B cell (primary cell): ENCODE results near the gene CDKN1B.

Experiments
- EZH2 ChIP-seq: IDR thresholded peaks from 2 replicates; pipeline ENCODE4 v1.6.1; 2012; ENCODE audit warnings: borderline replicate concordance, low read depth, mild to moderate bottlenecking, moderate library complexity, low read length; ENCODE audit not compliant: insufficient read depth, poor library complexity, severe bottlenecking
- TF ChIP-seq, protein P1 (sequence below): fragments of 200-600 bp; IDR thresholded peaks from one replicate; pipeline ENCODE4 v1.8.0; 2022; ENCODE audit warnings: antibody characterized with exemption, mild to moderate bottlenecking

DNA sequence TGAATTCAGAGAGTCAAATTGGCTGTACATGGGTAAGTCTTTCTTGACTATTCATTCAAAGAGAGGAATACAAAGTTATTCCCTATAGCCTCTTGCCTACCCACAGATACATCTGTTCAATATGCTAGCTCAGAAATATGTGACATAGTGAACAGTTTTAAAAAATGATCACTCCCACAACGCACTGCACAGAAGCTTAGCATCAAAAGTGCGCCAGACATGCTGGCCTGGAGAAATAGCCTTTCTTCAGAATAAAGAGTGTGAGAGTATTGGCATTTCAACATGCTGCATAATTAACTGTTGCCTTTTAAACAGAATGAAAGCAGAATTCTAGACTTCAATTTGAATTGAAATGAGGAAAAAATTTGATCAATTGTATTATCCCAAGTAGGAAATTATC is 48.1 kb upstream of the CDKN1B start:
- TF ChIP-seq, protein P1, sequence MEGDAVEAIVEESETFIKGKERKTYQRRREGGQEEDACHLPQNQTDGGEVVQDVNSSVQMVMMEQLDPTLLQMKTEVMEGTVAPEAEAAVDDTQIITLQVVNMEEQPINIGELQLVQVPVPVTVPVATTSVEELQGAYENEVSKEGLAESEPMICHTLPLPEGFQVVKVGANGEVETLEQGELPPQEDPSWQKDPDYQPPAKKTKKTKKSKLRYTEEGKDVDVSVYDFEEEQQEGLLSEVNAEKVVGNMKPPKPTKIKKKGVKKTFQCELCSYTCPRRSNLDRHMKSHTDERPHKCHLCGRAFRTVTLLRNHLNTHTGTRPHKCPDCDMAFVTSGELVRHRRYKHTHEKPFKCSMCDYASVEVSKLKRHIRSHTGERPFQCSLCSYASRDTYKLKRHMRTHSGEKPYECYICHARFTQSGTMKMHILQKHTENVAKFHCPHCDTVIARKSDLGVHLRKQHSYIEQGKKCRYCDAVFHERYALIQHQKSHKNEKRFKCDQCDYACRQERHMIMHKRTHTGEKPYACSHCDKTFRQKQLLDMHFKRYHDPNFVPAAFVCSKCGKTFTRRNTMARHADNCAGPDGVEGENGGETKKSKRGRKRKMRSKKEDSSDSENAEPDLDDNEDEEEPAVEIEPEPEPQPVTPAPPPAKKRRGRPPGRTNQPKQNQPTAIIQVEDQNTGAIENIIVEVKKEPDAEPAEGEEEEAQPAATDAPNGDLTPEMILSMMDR = no peak
- TF ChIP-seq EZH2 = no peak
